Measurements from ENCODE around the gene GRHL1.

GRHL1 gene

GRCh38 chr2:9958057-9958456 lies 6.6 kb downstream of the GRHL1 start:
- H3K9me2 ChIP-seq (replicated peaks; ENCODE audit: insufficient read depth, low read length) = no peaks in the 10 kb centered on the region
- no peak overlapping the region for H2AFZ ChIP-seq (ENCODE audit: low read depth, low read length, severe bottlenecking)
- no peaks in the 10 kb centered on the region for H3K79me2 ChIP-seq (ENCODE audit: insufficient read depth, low read length)
- H3F3A ChIP-seq (ENCODE audit: insufficient read depth) = peaks cover 4% of the 10 kb centered on the region; the same call in 1 of the 2 replicates
- H3K27ac ChIP-seq (ENCODE audit: low read depth, low read length) = no peak overlapping the region
- H3K36me3 ChIP-seq (ENCODE audit: low read length) = no peaks in the 10 kb centered on the region
- H3K27me3 ChIP-seq (ENCODE audit: low read length) = no peaks in the 10 kb centered on the region
- H3K9me3 ChIP-seq (ENCODE audit: insufficient read depth, low read length) = no peaks in the 10 kb centered on the region
- no peak overlapping the region for H3K4me2 ChIP-seq (ENCODE audit: low read depth, low read length, poor library complexity, severe bottlenecking)
- no peak overlapping the region for H3K4me3 ChIP-seq (ENCODE audit: insufficient read depth, low read length, poor library complexity, severe bottlenecking)
- no peak overlapping the region for H3K9ac ChIP-seq (ENCODE audit: low read length)
- TF ChIP-seq, protein P1, sequence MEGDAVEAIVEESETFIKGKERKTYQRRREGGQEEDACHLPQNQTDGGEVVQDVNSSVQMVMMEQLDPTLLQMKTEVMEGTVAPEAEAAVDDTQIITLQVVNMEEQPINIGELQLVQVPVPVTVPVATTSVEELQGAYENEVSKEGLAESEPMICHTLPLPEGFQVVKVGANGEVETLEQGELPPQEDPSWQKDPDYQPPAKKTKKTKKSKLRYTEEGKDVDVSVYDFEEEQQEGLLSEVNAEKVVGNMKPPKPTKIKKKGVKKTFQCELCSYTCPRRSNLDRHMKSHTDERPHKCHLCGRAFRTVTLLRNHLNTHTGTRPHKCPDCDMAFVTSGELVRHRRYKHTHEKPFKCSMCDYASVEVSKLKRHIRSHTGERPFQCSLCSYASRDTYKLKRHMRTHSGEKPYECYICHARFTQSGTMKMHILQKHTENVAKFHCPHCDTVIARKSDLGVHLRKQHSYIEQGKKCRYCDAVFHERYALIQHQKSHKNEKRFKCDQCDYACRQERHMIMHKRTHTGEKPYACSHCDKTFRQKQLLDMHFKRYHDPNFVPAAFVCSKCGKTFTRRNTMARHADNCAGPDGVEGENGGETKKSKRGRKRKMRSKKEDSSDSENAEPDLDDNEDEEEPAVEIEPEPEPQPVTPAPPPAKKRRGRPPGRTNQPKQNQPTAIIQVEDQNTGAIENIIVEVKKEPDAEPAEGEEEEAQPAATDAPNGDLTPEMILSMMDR (IDR thresholded peaks at IDR 0.05; ENCODE audit: insufficient read depth, low read length, poor library complexity, severe bottlenecking) = no peak
- TF ChIP-seq EZH2phosphoT487 (conservative IDR thresholded peaks at IDR 0.05; ENCODE audit: low read length) = no peak
- no peaks in the 10 kb centered on the region for H4K20me1 ChIP-seq (ENCODE audit: low read depth, low read length)

DNA sequence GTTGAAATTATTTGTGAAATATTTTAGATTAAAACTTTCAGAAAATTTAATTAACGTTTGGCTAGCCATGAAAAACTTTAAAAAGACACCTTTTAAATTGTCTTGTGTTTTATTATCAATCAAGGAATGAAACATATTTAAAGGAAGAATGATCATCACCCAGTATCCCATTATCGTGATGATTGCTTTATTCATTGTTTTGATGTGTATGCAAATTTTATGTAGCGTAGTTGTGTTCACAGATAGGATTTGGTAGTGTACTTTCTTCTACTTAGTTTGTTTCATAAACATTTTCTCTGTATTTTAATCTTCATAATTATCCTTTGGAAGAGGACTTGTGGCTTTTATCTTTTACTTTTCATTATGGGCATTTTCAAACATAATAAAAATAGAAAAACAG lies 7.8 kb downstream of the GRHL1 start:
- Histone ChIP-seq H3F3A (ENCODE audit: insufficient read depth) (no peaks in the 10 kb centered on the region), H3K9me3 (ENCODE audit: insufficient read depth, low read length) (no peaks in the 10 kb centered on the region), H4K20me1 (ENCODE audit: low read depth, low read length) (no peaks in the 10 kb centered on the region), H3K27ac (ENCODE audit: low read depth, low read length) (no peak overlapping the region), H2AFZ (ENCODE audit: low read depth, low read length, severe bottlenecking) (no peak overlapping the region), H3K9ac (ENCODE audit: low read length) (no peak overlapping the region), H3K4me3 (ENCODE audit: insufficient read depth, low read length, poor library complexity, severe bottlenecking) (no peak overlapping the region), H3K36me3 (ENCODE audit: low read length) (no peaks in the 10 kb centered on the region), H3K9me2 (replicated peaks; ENCODE audit: insufficient read depth, low read length) (no peaks in the 10 kb centered on the region), H3K4me2 (ENCODE audit: low read depth, low read length, poor library complexity, severe bottlenecking) (no peak overlapping the region), H3K79me2 (ENCODE audit: insufficient read depth, low read length) (no peaks in the 10 kb centered on the region), H3K27me3 (ENCODE audit: low read length) (no peaks in the 10 kb centered on the region)
- TF ChIP-seq EZH2phosphoT487 (conservative IDR thresholded peaks at IDR 0.05; ENCODE audit: low read length) = no peak
- TF ChIP-seq, protein P1 (IDR thresholded peaks at IDR 0.05; ENCODE audit: insufficient read depth, low read length, poor library complexity, severe bottlenecking) = no peak

DNA sequence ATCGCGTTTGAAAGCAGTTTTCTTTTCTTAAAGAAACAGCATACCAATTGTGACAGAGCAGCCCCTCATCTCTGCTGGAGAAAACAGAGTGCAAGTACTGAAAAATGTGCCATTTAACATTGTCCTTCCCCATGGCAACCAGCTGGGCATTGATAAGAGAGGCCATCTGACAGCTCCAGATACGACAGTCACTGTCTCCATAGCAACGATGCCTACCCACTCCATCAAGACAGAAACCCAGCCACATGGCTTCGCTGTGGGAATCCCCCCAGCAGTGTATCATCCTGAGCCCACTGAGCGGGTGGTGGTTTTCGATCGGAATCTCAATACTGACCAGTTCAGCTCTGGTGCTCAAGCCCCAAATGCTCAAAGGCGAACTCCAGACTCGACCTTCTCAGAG lies 9.5 kb downstream of the GRHL1 start:
- no peak overlapping the region for H3K4me2 ChIP-seq (ENCODE audit: low read depth, low read length, poor library complexity, severe bottlenecking)
- H3K4me3 ChIP-seq (ENCODE audit: insufficient read depth, low read length, poor library complexity, severe bottlenecking) = no peak overlapping the region
- no peaks in the 10 kb centered on the region for H3K79me2 ChIP-seq (ENCODE audit: insufficient read depth, low read length)
- no peak overlapping the region for H3K9ac ChIP-seq (ENCODE audit: low read length)
- no peaks in the 10 kb centered on the region for H3K36me3 ChIP-seq (ENCODE audit: low read length)
- H3F3A ChIP-seq (ENCODE audit: insufficient read depth) = no peaks in the 10 kb centered on the region
- no peaks in the 10 kb centered on the region for H4K20me1 ChIP-seq (ENCODE audit: low read depth, low read length)
- H3K9me3 ChIP-seq (ENCODE audit: insufficient read depth, low read length) = no peaks in the 10 kb centered on the region
- H2AFZ ChIP-seq (ENCODE audit: low read depth, low read length, severe bottlenecking) = no peak overlapping the region
- no peaks in the 10 kb centered on the region for H3K27me3 ChIP-seq (ENCODE audit: low read length)
- H3K27ac ChIP-seq (ENCODE audit: low read depth, low read length) = no peak overlapping the region
- H3K9me2 ChIP-seq (replicated peaks; ENCODE audit: insufficient read depth, low read length) = no peaks in the 10 kb centered on the region
- TF ChIP-seq, protein P1 (IDR thresholded peaks at IDR 0.05; ENCODE audit: insufficient read depth, low read length, poor library complexity, severe bottlenecking) = no peak
- no peak for TF ChIP-seq EZH2phosphoT487 (conservative IDR thresholded peaks at IDR 0.05; ENCODE audit: low read length)

Data from SU-DHL-6 (cell line).